Eye (tissue), 1 donor: Measurements from ENCODE around the gene UNKL.

ENCODE experiments used
- DNase-seq: peaks from one replicate; pipeline ENCODE4 v3.0.0-alpha.2; 2015

The UNKL gene

DNA sequence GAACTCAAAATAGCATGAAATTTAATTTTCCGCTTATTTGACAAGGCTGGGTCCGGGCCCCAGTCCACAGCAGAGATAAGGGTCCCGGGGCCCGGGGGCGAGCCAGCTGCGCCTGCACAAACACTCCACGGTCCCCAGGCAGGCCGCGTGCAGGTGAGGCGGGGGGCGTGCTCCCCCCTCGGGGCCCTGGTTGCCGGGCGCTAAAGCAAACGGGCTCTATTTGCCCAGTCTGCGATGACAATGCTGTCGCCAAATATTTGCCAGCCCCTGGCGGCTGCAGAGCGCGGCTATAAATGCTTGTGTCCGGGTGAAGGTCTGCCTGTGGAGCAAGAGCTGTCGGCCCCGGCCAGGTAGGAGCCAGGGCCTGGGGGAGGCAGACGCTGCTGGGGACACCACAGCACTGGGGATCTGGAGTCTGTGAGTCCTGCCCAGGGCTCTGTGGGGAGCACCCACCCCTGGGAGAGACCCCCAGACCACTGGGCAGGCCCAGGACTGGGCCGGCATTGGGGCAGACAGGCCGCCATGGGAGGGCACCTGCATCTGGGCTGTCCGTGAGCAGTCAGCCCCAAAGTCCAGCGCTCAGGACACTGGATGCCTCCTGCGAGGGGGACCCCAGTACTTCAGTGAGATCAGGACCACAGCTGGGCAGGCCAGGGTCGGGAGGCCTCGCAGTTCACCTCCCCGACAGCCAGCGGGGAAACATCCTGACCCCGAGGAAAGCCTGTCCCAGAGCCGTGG lies 16.4 kb upstream of the UNKL start, which contains the start of gene PERCC1:
Gene PERCC1, plus strand, starts transcription at position 320 of the 738 bp plus-strand sequence. CDS start 1,516 bp downstream, outside the sequence.
- peak; percentile 94 for DNase-seq

DNA sequence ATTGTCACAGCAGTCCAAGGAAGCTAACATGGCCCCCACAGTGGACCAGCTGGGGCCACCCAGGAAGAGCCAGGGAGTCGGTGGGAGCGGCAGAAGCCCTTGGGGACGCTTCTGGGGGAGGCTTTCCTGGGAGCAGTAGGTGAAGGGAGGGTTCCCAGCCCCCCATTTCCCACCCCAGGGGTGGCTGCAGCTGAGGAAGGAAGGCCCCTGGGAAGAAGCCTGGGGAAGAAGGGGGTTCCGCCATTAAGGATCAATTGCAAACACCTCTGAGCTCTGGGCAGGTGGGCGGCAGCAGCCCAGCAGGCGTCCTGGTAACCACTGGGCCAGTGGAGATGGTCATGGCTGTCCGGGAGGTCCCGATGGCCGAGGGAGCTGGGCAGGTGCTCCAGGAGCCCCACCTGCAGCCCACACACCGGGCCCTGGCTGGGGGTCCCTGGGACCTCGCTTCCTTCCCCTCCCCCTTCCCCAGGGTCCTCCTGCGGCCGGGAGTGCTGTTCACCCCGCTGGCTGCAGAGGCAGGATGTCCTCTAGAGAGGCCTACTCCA lies 15.8 kb upstream of the UNKL start:
- no peak for DNase-seq

DNA sequence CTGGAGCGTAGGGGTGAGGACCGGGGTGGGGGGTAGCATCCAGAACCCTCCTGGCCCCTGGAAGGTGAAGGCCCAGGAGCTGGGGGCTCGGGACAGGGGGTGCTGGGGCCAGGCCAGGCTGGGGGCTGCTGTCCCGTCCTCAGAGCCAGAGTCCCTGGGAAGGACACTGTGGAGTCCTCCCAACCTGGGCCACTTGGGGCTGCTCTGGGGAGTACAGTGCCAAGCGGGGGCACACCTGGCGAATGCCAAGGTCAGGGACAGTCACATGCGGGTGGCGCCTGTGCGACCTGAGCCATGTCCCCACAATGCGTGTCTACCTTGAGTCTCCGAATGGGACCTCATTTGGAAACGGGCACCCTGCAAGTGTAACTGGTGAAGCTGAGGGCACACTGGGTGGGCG lies 15.1 kb upstream of the UNKL start:
- no peak for DNase-seq

DNA sequence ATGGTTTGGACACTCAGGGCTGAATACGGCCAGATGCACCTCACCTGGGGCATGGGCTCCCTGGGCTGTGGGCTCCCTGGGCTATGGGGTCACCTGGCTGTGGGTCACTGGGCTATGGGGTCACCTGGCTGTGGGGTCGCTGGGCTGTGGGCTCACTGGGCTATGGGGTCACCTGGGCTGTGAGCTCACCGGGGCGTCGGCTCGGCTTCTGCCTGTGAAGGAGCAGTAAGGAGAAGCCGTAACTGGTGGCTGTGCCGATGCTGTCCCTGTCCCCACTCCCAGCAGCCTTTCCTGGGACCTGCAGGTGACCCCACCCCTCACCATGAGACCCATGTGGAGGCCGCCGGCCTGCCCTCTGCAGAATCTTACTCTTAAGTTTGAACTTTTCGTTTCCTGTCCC lies 14.5 kb upstream of the UNKL start:
- DNase-seq, result no peak

DNA sequence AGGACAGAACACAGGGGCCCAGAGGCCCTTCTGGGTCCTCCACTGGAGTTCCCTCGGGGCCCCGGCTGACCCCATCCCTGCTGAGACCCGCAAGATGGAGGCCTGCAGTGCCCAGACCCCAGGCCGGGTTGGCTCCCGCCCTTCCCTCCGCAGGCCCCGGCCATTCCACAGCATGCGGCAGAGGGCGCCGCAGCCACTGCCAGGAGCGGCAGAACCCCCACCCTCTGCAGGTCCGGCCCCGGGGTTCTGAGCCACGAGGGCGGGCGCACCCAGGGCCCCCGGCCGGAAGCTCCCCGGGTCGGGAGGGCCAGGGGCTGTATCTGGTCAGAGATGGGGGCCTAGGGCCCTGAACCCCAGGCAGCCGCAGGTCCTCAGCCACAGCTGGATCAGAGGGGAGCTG lies 14.0 kb upstream of the UNKL start:
- peak; percentile 47 for DNase-seq

DNA sequence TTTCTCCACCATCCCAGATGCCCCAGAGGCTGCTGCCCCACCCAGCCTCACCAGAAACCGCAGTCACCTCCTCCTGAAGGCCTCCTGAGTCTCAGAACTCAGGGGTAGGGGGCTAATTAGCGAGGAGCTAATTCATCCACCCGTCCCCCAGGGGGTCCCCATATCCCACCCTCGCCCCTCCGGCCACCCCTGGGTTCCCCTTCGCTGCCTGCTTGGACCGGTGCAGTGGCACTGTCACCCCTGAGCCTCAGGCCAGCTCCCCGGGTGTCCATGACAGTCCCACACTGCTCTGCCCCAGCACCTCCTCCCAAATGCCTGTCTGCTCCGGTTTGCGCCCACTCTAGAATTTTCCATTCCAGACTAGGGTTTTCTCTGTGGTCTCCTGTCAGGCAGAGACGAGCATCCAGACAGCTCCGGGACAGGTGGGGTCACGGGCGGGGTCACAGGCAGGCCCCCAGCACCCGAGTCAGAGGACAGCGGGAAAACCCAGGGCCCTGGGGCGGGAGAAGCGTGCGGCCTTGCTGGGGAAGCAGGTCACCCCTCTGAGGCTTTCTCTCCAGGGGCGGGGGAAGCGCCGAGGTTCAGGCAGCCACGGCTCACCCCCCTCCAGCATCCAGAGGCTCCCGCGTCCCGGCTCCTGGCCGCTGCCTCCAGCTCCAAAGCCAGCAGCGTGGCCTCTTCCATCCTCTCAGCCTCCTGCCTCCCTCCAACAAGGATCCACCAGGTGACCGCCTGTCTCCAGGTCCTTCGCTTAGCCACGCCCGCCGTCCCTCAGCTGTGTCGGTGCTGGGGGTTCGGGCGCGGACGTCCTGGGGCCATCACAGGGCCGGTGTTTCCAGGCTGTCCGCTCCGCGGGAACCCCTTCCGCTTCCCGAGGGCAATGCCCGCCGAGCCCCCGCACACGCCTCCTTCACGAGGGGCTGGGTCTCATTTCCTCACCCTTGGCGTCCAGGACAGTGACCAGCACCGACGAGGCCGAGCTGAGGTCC lies 13.3 kb upstream of the UNKL start:
- DNase-seq, result peak; percentile 27

DNA sequence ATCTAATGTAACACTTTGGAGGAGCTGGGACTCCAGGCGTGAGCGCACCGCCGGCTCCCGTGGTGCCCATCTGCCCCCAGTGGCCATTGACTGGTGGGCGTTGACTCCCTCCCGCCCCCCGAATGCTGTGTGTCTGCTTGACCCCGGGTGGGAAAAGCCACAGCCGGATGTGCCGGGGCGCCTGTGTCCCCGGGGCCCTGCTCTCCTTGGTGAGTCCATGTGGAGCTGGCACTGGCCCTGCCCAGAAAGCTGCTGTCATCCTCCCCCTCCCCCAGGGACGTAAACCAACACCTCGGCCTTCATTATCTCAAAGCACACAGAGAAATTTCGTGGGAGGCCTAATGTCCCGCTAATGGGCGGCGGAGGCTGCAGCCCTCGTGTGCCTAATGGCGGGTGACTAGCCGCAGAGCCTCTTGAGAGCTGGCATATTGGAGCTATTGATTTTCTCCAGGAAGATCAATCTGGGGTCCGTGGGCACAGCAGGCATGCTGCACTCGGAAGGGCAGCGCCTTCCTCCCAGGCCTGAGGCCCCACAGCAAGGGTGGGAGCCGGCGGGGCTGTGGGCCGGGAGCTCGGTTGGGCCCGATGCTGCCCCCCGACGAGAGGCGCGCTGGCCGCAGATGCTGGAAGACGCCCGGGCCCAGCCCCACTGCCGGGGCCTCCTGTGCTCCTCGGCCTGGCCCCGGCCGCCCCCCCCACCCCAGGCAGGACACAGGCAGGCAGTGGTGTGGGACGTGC lies 12.4 kb upstream of the UNKL start:
- peak; percentile 76 for DNase-seq

DNA sequence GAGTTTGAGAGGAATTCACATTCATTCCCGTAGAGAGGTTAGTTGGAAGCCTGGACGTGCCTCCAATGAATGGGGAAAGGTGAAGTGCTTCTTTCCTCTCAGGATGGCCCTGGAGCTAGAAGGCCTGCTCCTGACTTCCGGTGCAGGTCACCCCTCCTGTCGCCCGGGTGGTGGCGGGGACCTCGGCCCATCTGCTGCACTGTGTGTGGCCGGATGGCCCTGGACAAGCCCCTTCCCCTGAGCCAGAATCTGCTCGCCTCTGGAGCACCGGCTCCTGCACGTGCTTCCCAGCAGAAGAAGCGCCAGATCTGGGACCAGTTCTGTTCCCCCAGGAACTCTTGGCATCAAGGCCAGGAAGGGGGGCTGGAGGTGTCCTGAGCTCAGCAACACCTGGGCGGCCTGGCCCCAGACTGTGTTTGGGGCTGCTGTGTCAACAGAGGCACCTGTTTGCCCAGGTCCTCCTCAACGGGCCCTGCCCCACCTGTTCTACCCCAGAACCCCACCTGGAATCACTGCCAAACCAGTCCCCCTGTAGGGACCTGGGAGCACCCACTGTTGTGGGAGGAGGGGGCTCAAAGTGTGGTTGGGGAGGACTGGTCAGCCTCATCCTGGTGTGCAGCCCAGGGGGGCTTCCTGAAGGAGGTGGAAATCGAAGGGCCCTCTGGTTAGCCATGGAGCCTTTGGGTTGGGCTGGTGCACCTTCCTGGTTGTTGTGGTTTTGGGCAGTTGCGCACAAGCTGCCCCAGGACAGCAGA lies 11.3 kb upstream of the UNKL start:
- no peak for DNase-seq

DNA sequence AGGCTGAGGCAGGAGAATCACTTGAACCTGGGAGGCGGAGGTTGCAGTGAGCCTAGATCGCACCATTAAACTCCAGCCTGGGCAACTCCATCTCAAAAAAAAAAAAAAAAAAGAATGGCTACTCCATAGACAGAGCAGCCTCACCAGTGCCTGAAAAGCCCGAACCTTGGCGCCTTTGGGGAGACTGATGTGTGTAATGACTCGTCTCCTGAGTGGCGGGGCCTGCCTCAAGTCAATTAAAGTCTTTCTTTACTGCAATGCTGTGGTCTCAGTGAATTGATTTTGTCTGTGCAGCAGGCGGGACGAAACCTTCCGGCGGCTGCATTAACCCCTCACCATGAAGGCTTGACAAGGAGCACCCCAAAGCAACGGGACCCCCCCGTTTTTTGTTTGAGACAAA lies 9.5 kb upstream of the UNKL start:
- no peak for DNase-seq

DNA sequence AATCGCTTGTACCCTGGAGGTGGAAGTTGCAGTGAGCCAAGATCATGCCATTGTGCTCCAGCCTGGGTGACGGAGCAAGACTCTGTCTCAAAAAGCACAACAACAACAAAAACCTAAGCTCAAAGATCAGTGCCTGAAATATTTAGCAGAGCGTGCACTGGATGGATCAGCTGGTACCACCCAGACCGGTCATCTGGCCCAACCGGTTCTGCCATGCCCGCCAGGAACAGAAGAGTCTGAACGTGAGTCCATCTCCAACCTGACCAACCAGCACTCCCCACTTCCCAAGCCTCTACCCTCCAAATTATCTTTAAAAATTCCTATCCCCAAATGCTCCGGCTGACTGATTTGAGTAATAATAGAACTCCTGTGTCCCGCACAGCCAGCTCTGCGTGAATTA lies 7.6 kb upstream of the UNKL start:
- no peak for DNase-seq

DNA sequence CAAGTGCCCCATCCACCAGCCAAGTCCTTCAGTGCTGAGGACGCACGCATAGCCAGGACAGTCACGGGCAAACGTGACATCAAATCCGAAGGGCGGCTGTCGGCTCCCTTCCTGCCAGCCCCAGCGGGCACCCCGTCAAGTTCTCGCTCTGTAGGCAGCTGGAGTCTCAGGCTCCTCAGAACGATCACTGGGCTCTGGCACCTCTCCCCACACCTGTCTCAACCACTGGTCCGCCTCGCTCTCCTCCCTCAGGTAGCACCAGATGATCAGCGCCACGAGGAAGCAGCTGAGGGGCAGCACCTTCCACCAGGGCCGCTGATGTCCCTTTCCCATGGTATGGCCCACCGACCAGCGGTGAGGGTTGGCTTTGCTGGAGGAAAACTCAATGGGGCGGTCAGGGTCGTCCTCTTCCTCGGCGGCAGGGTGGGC lies 5.6 kb upstream of the UNKL start:
- no peak for DNase-seq

DNA sequence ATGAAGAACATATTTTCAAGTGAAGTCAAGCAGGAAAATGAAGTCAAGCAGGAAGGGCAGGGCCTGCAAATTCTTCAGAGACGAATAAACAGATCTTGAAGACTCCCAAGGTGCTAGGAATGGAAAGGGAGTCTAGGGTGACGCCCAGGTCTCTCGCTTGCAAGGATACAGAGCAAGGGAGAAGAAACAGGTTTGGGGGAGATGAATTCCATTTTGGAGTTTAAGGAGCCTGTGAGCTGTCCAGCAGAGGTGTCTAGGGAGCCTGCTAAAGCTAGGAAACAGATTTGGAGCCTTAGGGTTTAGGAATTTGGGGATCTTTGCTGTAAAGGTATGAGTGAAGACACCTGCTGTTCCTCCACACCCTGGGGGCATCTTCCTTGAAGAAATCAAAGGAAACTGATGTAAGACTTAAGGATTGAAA lies 2.0 kb upstream of the UNKL start:
- no peak for DNase-seq

DNA sequence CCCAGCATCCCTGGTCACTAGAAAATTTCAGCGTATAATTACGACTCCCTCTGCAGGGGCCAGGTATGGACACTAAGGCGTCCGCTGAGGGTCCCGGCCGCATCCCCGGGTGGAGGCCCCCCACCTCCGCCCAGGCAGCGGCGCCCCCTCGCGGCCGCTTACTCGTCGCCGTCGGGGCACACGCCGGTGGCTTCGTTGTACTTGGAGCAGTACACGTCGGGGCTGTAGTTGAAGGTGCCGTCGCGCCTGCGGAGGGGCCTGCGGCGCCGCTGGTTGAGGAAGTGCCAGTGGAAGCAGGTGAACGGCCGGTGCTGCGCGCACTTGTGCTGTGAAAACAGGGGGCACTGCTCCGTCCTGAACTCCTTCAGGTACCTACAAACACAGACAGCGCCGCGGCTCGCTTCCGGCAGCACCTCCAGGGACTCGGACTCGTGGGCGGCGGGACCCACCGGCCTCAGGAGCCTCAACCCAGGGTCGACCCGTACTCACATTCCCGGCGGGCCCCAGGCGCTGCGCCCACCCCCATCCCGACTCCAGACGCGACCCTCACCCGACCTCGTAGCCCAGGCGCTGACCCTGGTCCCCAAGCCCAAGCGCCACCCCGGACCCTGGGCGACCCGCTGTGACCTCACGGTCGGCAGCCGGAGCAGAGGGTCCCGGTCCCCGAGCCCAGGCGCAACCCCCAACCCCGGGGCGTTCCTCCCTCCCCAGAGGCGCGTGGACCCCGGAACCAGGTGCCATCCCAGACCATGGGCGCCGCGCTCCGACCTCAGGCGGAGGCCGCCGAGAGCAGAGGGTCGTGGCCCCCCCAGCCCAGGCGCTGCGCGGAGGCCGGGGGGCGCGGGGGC lies 596 bp downstream of the UNKL start:
- DNase-seq, result peak; percentile 70

DNA sequence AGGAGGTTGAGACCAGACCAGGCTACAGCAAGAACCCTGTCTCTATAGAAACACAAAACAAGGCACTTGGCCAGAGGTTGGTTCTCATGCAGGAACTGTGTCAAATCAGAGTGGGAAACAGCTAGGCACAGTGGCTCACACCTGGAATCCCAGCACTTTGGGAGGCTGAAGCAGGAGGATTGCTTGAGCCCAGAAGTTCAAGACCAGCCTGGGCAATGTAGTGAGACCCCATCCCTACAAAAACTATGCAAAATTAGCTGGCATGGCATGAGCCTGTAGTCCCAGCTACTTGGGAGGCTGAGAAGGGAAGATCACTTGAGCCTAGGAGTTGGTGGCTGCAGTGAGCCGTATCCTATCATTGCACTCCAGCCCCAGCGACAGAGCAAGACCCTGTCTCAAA lies 1.7 kb downstream of the UNKL start:
- no peak for DNase-seq

DNA sequence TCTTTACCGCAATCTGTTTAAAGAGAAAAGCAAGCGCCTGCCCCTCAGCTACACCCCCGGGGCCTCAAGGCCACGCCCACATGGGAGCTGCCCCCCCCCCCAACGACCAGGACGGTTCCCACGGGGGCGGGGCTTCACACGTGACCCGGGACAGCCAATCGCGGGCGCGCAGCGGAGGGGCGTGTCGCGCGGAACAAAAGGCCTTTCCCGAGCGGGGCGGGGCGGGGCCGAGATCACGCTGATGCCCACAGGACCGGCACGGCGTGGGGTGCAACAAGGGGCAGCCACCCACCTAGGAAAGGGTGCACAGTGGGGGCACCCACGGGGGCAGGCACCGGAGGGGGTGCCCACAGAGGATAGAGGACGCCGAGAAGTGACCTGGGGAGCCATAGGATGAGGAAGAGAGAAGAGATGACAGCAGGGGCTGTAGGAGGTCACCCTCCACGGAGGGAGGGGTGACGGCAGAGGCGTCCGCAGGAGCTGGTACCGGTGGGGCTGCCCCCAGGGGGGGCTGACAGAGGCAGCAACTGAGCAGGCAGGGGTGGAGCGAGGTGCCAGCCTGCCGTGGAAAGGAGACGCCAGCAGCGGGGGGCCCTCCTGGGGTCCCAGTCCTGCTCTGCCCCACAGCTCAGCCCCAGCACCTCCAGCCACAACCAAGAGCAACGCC lies 6.2 kb downstream of the UNKL start:
- DNase-seq, result peak; percentile 97

DNA sequence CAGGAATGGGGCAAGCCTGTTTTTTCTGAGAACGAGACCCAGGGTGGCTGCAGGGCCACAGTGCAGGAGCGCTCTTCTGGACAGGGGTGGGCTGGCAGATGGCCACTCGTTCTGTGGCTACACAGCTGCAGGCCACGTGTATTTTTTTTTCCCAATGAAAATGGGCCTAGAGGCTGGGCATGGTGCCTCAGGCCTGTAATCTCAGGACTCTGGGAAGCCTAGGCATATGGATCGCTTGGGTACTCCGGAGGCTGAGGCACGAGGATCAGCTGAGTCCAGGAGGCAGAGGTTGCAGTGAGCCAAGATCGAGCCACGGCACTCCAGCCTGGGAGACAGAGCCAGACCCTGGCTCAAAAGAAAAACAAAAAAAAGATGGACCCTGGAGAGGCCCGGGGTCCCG lies 6.8 kb downstream of the UNKL start:
- no peak for DNase-seq

DNA sequence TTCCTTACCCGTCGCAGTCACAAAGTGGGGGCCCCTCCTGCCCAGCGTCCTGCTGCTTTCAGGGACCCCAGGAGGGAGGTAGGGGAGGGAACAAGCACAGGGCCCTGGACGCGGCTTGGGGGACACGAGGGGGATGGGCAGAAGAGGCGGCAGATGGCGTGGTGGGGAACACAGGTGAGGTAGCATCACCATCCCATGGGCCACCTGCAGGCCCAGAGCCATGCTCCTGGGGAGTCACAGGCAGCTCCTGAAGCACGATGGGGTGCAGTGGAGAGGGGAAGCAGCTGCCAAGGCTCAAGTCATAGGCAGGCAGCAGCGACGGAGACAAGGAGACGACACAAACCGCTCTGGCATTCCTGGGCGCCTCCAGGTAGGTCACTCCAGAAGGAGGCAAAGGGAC lies 10.8 kb downstream of the UNKL start:
- no peak for DNase-seq

DNA sequence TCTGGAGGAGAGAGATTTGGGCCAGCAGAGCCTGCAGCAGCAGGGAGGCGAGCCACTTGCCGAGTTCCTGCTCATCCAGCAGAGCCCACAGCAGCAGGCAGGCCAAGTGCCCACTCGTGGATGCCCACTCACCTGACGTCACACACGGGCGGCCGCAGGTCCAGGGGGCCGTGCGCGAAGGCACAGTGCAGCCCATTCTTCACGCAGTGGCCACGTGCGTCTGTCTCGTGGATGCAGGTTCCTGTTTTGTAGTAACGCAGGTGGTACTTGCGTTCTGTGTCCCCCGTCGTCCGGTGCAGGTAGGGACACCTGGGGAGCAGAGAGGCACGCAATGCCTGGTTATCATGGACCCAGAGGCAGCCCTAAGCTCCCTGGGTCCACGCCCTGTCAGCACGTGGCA lies 11.5 kb downstream of the UNKL start:
- DNase-seq, result no peak

DNA sequence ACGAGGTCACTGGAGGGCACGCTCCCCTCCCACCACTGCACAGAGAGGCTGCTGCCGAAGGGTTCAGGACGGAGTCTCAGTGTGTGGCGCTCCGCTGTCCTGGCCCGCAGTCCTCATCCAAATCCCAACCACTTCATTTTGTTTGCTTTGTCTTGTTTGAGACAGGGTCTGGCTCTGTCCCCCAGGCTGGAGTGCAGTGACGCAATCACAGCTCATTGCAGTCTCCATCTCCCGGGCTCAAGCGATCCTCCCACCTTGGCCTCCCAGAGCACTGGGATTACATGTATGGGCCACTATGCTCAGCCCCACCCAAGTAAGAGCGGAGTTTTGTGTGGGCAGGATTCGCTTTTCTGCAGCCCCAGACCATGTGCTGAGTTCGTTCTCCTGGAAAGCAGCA lies 12.7 kb downstream of the UNKL start:
- no peak for DNase-seq

DNA sequence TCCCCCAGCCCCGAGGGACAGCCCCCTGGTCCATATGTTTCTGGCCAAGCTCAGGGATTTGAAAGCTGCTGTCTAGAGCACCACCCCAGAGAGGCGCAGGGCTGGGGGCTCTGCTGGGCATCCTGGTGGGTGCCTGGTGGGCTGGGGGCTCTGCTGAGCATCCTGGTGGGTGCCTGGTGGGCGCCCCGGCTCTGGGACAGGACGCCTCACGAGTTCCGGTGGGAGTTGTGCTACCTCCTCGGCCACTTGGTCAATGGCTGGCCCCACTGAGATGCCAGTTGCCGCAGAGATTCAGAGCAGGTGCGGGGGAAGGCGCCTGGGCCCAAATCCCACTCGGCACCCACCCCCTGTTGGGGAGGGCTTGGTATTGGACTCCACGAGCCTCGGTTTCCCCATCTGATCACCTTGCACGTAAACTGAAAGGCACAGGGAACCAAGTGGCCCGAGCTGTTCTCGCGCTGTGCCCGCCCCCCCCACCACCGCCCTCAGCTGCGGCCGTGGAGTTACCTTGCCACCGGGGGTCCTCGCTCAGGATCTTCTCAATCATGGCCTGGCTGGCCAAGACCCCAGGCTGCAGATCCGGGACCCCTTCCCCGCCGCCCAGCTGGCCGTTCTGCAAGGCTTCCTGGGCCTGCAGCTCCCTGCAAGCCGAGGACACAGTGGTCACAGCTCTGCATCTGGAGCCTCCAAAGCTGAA lies 13.3 kb downstream of the UNKL start:
- no peak for DNase-seq
